Type B pancreatic cell (in vitro differentiated cells): ENCODE measurements around the gene SVIL. TPM values are rescaled to one million over a fixed set of nuclear protein-coding genes. Genes with fewer than 3 reads are reported as not detected.
"Not testable (repeated sequence)": the region's sequence is repeated elsewhere in the genome, so short reads cannot be mapped to it uniquely, and the experiment has no call there.

ENCODE experiments used
- DNase-seq: peaks from one replicate; pipeline ENCODE4 v3.0.0; 2021; ENCODE audit warnings: mixed read lengths; ENCODE audit not compliant: unreplicated experiment; ENCODE audit errors: extremely low spot score
- H3K27ac Mint-ChIP-seq: 2 replicates; pipeline ENCODE4 v1.8.0; 2021; ENCODE audit warnings: mild to moderate bottlenecking, mixed read lengths
- H3K27me3 Mint-ChIP-seq: 2 replicates; pipeline ENCODE4 v1.8.0; 2021; ENCODE audit warnings: mixed read lengths
- H3K36me3 Mint-ChIP-seq: 2 replicates; pipeline ENCODE4 v1.8.0; 2021; ENCODE audit warnings: mixed read lengths
- H3K4me1 Mint-ChIP-seq: one replicate; pipeline ENCODE4 v1.8.0; 2021; ENCODE audit warnings: mixed read lengths; ENCODE audit not compliant: unreplicated experiment
- H3K4me3 Mint-ChIP-seq: 2 replicates; pipeline ENCODE4 v1.8.0; 2021; ENCODE audit warnings: mild to moderate bottlenecking, mixed read lengths
- H3K9me3 Mint-ChIP-seq: 2 replicates; pipeline ENCODE4 v1.8.0; 2021; ENCODE audit warnings: mixed read lengths
- CTCF ChIP-seq: fragments of 200-600 bp; sonication (generic); conservative IDR thresholded peaks from 2 replicates; pipeline ENCODE4 v1.5.0; 2021; ENCODE audit warnings: antibody characterized with exemption, mild to moderate bottlenecking
- total RNA-seq: library from RNA; stranded (reverse); gene quantifications from 2 replicates; pipeline ENCODE4 v1.2.1, GENCODE V29; 2021; ENCODE audit warnings: low replicate concordance

SVIL gene
- total RNA-seq, 1 donor from 2014 or later = 171 TPM

GRCh38 chr10:29586509-29586908, 48.3 kb downstream of the SVIL start:
- no peak for TF ChIP-seq CTCF
- H3K36me3 Mint-ChIP-seq = peaks cover 23% of the 10 kb centered on the region
- DNase-seq = no peak
- H3K9me3 Mint-ChIP-seq = no peaks in the 10 kb centered on the region
- H3K4me3 Mint-ChIP-seq = peak overlapping the region; percentile 7
- H3K27ac Mint-ChIP-seq = no peak overlapping the region
- H3K4me1 Mint-ChIP-seq = peaks cover 55% of the 10 kb centered on the region
- no peaks in the 10 kb centered on the region for H3K27me3 Mint-ChIP-seq

GRCh38 chr10:29585488-29585976, 49.2 kb downstream of the SVIL start:
- TF ChIP-seq CTCF = no peak
- Mint-ChIP-seq H3K4me3 (peak overlapping the region; percentile 30), H3K9me3 (no peaks in the 10 kb centered on the region), H3K27ac (peak overlapping the region; percentile 57), H3K36me3 (peaks cover 26% of the 10 kb centered on the region), H3K27me3 (no peaks in the 10 kb centered on the region), H3K4me1 (peaks cover 56% of the 10 kb centered on the region)
- no peak for DNase-seq

- no peak for TF ChIP-seq CTCF
- DNase-seq = no peak
- Mint-ChIP-seq H3K27ac (no peak overlapping the region), H3K9me3 (no peaks in the 10 kb centered on the region), H3K27me3 (no peaks in the 10 kb centered on the region), H3K36me3 (peaks cover 26% of the 10 kb centered on the region), H3K4me1 (peaks cover 50% of the 10 kb centered on the region), H3K4me3 (no peak overlapping the region)
Observed at GRCh38 chr10:29584436-29584835, 50.3 kb downstream of the SVIL start.

- peak overlapping the region; percentile 4 for H3K27ac Mint-ChIP-seq
- no peak overlapping the region for H3K4me3 Mint-ChIP-seq
- H3K4me1 Mint-ChIP-seq = peaks cover 44% of the 10 kb centered on the region
Observed at GRCh38 chr10:29583674-29584073, 51.1 kb downstream of the SVIL start.

GRCh38 chr10:29582769-29583168, 52.0 kb downstream of the SVIL start:
- not testable (repeated sequence) for DNase-seq, H3K9me3 Mint-ChIP-seq, H3K27me3 Mint-ChIP-seq, H3K4me3 Mint-ChIP-seq, H3K27ac Mint-ChIP-seq
- H3K36me3 Mint-ChIP-seq = peaks cover 33% of the 10 kb centered on the region
- peaks cover 35% of the 10 kb centered on the region for H3K4me1 Mint-ChIP-seq

More at GRCh38 chr10:29583674-29584073, 51.1 kb downstream of the SVIL start:
- Mint-ChIP-seq H3K36me3 (peaks cover 30% of the 10 kb centered on the region), H3K9me3 (no peaks in the 10 kb centered on the region), H3K27me3 (no peaks in the 10 kb centered on the region)
- TF ChIP-seq CTCF = no peak
- no peak for DNase-seq

- Mint-ChIP-seq H3K4me1 (peaks cover 13% of the 10 kb centered on the region), H3K9me3 (no peaks in the 10 kb centered on the region), H3K27ac (no peak overlapping the region), H3K27me3 (no peaks in the 10 kb centered on the region), H3K4me3 (no peak overlapping the region), H3K36me3 (peaks cover 37% of the 10 kb centered on the region)
- no peak for DNase-seq
- TF ChIP-seq CTCF = no peak
Observed at GRCh38 chr10:29579455-29579970, 55.3 kb downstream of the SVIL start.
